GM23248 (cell line): ENCODE measurements around the gene PHKA2.

Source experiments
- EZH2 ChIP-seq: fragments of 200-600 bp; sonication (generic); IDR thresholded peaks from 2 replicates; pipeline ENCODE4 v1.6.1; 2018; ENCODE audit warnings: antibody characterized with exemption, mild to moderate bottlenecking; ENCODE audit not compliant: insufficient read depth, poor library complexity, severe bottlenecking
- EZH2phosphoT487 ChIP-seq: fragments of 200-600 bp; sonication (generic); IDR thresholded peaks from 2 replicates; pipeline ENCODE4 v1.6.1; 2018; ENCODE audit warnings: antibody characterized with exemption, moderate library complexity, mild to moderate bottlenecking, low read depth; ENCODE audit not compliant: insufficient read depth

DNA sequence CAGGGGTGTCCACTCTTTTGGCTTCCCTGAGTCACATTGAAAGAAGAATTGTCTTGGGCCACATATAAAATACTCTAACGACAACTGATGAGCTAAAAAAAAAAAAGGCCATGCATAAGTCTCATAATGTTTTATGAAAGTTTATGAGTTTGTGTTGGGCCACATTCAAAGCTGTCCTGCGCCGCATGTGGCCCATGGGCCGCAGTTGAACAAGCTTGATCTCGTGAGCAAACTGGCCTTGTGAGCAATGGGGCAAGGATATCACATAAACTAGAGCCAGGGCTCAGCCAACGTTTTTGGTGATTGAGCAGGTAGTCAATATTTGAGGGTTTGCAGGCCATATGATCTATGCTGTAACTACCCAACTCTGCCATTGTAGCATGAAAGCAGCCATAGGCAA is 44.6 kb upstream of the PHKA2 start:
- TF ChIP-seq EZH2phosphoT487 (no peak), EZH2 (no peak)
